Right lung (tissue), 10 donors: Measurements from ENCODE around the gene ARL6IP1. TPM values are rescaled to one million over a fixed set of nuclear protein-coding genes. Genes with fewer than 3 reads are reported as not detected.
A peak's percentile ranks its signal among the peaks of the same experiment; 100 is the strongest.

Source experiments
- DNase-seq, 2 donors: peaks; one replicate each; pipeline ENCODE4 v3.0.0-alpha.2; 2013
- long read RNA-seq, 8 donors: transcript quantifications; one replicate each; lab custom pipeline, GENCODE V29; 2026
- polyA plus RNA-seq, 5 donors: library from polyadenylated mRNA; unstranded; fragments of 120-200 nt; gene quantifications; one replicate each; pipeline versions ENCODE4 v1.2.1 to v1.2.3, GENCODE V29; 2013; ENCODE audit warnings: inconsistent platforms in 1 of 5, low replicate concordance in 1 of 5; ENCODE audit not compliant: insufficient read length in 5 of 5, insufficient read depth in 1 of 5

ARL6IP1 gene
- polyA plus RNA-seq: 100 to 1,000 TPM; 188 to 431 (median 269) TPM
- long read RNA-seq, donor 1, transcript ARL6IP1-201 (6 exons, 2,409 nt): major isoform, 175 of 225 reads
- long read RNA-seq, donor 1, transcript ARL6IP1-207 (3 exons, 581 nt): minor isoform, 6 of 225 reads
- long read RNA-seq, donor 1, transcript ARL6IP1-206 (2 exons, 806 nt): minor isoform, 6 of 225 reads
- long read RNA-seq, donor 1, partial matches to known transcripts: 28 of 225 reads
- long read RNA-seq, donor 1, other reads (novel, unspliced or antisense): 7 of 225 reads
- long read RNA-seq, donor 2, transcript ARL6IP1-201 (6 exons, 2,409 nt): major isoform, 132 of 158 reads
- long read RNA-seq, donor 2, partial matches to known transcripts: 16 of 158 reads
- long read RNA-seq, donor 2, other reads (novel, unspliced or antisense): 7 of 158 reads
- long read RNA-seq, donor 3, transcript ARL6IP1-206 (2 exons, 806 nt): minor isoform, 7 of 134 reads
- long read RNA-seq, donor 3, transcript ARL6IP1-201 (6 exons, 2,409 nt): major isoform, 101 of 134 reads
- long read RNA-seq, donor 3, partial matches to known transcripts: 17 of 134 reads
- long read RNA-seq, donor 3, other reads (novel, unspliced or antisense): 6 of 134 reads
- long read RNA-seq, donor 4, transcript ARL6IP1-201 (6 exons, 2,409 nt): major isoform, 76 of 82 reads
- long read RNA-seq, donor 4, partial matches to known transcripts: 0 of 82 reads
- long read RNA-seq, donor 4, other reads (novel, unspliced or antisense): 0 of 82 reads
- long read RNA-seq, donor 5, transcript ARL6IP1-207 (3 exons, 581 nt): minor isoform, 10 of 366 reads
- long read RNA-seq, donor 5, transcript ARL6IP1-206 (2 exons, 806 nt): minor isoform, 9 of 366 reads
- long read RNA-seq, donor 5, transcript ARL6IP1-201 (6 exons, 2,409 nt): major isoform, 283 of 366 reads
- long read RNA-seq, donor 5, transcript ARL6IP1-208 (4 exons, 778 nt): minor isoform, 9 of 366 reads
- long read RNA-seq, donor 5, partial matches to known transcripts: 49 of 366 reads
- long read RNA-seq, donor 5, other reads (novel, unspliced or antisense): 6 of 366 reads
- long read RNA-seq, donor 6, transcript ARL6IP1-201 (6 exons, 2,409 nt): major isoform, 122 of 140 reads
- long read RNA-seq, donor 6, partial matches to known transcripts: 13 of 140 reads
- long read RNA-seq, donor 6, other reads (novel, unspliced or antisense): 0 of 140 reads
- long read RNA-seq, donor 7, transcript ARL6IP1-201 (6 exons, 2,409 nt): major isoform, 168 of 183 reads
- long read RNA-seq, donor 7, partial matches to known transcripts: 0 of 183 reads
- long read RNA-seq, donor 7, other reads (novel, unspliced or antisense): 6 of 183 reads
- long read RNA-seq, donor 8, transcript ARL6IP1-201 (6 exons, 2,409 nt): major isoform, 69 of 87 reads
- long read RNA-seq, donor 8, partial matches to known transcripts: 13 of 87 reads
- long read RNA-seq, donor 8, other reads (novel, unspliced or antisense): 0 of 87 reads

DNA sequence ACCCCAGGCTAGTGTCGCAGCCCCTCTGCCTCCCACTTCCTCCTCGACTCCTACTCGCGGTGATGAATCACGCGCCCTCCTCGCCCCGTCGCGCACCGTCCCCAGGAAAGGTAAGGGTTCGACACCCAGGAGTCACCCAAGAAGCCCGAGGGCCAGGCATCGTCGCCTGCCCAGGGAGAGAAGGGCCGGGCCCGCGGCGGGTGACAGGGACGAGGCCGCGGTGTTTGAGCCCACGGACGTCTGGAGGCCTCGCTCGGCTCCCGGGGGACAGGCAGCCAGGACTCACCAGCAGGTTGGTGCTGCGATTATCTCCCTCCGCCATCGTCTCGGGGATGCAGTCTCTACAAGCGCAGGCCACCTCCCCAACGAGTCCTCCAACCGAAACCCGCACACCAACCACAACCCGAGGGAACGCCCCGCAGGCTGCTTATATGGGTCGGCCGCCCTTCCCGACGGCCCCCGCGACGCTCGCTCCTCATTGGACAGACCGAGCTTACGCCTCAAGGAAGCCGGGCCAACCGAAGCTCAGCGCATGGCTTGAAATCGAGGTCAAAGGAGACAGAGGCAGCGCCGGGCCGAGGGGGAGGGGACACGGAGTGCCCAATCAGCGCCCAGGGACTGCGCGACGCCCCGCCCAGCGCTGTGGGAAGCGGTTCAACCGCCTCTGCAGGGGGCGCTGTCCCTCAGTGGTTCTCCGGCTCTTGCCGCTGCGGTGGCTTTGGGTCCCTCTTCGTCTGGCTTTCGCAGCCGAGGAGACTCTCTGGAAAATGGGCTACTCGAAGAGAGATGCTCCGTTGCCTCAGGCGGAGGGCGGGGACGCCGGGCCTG, at the start of gene ARL6IP1:
Gene ARL6IP1, minus strand, starts transcription at position 405 of the 828 bp plus-strand sequence. Its CDS starts 83 bp downstream, at position 322.
- peak; percentile 99 for DNase-seq

DNA sequence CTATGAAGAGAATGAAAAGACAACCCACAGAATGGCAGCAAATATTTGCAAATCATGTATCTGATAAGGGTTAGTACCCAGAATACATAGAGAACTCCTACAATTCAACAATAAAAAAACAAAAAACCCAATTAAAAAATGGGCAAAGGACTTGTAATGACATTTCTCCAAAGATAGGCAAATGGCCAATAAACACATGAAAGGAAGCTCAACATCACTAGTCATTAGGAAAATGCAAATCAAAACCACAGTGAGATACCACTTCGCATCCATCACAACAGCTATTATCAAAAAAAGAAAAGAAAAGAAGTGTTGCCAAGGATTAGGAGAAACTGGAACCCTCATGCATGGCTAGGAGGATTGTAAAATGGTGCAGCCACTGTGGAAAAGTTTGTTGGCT, 45.1 kb upstream of the ARL6IP1 start:
- DNase-seq: no peak

DNA sequence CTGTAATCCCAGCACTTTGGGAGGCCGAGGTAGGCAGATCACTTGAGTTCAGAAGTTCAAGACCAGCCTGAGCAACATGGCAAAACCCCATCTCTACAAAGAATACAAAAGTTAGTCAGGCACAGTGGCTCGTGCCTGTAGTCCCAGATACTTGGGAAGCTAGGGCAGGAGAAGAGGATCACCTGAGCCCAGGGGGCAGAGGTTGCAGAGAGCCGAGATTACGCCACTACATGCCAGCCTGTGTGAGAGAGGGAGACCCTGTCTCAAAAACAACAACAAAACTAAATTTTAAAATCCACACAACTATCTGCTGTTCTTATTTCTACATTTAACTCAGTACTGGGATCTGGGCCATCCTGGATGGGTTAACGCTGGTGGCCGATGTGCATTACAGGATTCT, 41.2 kb upstream of the ARL6IP1 start:
- DNase-seq: no peak

DNA sequence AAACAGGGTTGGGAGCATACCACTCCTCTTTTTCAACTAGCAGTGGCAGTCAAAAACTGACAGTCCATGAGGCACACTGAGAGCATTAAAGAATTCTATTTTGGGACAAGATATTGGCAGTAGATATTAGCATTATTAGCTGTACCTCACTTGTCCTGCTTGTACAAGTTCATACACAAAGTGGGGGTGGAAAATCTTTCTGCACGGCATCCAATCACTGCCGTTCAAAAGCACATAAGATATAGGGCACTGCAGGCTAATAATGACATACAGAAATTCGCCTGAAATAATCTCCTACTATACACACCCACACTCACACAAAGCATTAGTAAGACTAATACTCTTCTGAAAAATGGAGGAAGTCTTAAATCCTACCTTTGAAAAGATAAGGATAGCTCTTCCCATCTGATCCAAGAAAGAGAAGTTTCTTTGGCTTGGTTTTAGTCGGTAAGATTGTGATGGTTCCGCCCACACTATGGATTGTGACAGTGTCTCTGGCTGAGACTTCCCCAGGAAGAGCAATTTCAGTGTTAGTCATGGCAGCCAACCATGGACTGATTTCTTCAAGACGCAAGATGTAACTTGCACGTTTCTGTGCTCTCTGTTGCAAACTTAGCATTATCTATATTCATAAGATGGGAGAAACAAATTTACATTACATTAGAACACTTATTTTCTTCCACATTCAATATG, 40.6 kb upstream of the ARL6IP1 start:
- no peak for DNase-seq

GRCh38 chr16:18839555-18839954, 38.2 kb upstream of the ARL6IP1 start:
- peak; percentile 4 to 6 for DNase-seq

DNA sequence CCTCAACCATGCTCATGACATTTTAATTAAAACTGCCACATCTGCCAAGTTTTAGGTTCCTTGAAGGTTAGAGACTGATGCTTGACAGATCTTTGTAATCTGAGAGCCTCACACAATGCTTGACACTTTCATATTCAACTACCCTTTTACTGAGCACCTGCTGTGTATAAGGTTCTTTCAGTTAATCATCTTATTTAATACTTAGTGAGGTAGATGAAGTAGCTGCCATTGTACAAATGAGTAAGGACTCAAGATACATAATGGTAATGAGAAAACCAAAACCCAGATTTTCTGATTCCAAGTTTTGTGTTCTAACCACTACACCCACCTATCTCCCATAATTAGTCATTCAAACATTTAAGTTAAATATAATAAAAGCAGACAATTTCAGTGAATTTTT, 35.4 kb upstream of the ARL6IP1 start:
- DNase-seq: no peak

GRCh38 chr16:18834864-18835263, 33.5 kb upstream of the ARL6IP1 start:
- DNase-seq: no peak

GRCh38 chr16:18833707-18834505, 32.6 kb upstream of the ARL6IP1 start:
- DNase-seq: no peak

- DNase-seq: no peak
Measured at GRCh38 chr16:18832613-18833012, 31.3 kb upstream of the ARL6IP1 start.

DNA sequence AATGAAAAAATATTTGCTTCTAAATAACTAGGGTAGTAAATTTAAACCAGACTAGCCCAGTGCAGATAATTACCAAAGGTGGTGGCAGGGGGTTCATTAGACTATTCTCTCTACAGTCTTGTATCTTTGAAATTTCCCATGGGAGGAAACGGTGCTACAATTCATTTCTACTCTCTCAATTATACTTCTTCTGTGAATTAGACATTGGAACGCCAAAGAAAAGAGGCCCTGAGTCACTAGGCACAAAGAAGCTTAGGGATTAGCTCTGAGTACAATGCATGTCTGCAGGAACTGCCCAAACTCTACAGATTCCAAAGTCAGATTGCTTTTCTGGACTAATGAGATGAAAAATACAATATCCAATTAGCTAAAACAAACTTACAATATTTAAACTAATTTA, 30.7 kb upstream of the ARL6IP1 start:
- DNase-seq: no peak

- DNase-seq: no peak
Measured at GRCh38 chr16:18829251-18829650, 27.9 kb upstream of the ARL6IP1 start.

- DNase-seq: no peak
Measured at GRCh38 chr16:18827890-18828289, 26.5 kb upstream of the ARL6IP1 start.

- DNase-seq: no peak
Measured at GRCh38 chr16:18816286-18816685, 14.9 kb upstream of the ARL6IP1 start.

GRCh38 chr16:18811925-18812324, 10.6 kb upstream of the ARL6IP1 start:
- no peak for DNase-seq

DNA sequence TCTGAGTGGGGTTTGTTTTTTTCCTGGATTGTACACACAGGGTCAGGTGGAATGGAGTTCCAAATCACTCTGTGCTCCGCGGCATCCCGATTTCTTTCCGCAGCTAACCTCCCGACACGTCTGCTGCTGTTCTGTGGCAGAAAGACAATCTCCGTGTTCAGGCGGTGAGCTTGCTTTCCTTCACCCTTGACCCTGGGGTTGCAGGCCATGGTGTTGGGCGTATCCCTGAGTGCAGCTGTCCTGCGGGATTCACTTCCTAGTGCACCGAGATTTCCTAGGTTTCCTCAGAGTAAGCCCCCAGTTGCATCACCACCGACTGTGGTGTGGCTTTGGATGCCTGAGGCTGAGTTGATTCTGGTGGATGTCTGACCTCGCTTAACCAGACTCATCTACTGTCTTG, 7.8 kb upstream of the ARL6IP1 start:
- no peak for DNase-seq

GRCh38 chr16:18805257-18805773, 4.0 kb upstream of the ARL6IP1 start:
- DNase-seq: no peak

- no peak for DNase-seq
Measured at GRCh38 chr16:18804540-18804939, 3.2 kb upstream of the ARL6IP1 start.

DNA sequence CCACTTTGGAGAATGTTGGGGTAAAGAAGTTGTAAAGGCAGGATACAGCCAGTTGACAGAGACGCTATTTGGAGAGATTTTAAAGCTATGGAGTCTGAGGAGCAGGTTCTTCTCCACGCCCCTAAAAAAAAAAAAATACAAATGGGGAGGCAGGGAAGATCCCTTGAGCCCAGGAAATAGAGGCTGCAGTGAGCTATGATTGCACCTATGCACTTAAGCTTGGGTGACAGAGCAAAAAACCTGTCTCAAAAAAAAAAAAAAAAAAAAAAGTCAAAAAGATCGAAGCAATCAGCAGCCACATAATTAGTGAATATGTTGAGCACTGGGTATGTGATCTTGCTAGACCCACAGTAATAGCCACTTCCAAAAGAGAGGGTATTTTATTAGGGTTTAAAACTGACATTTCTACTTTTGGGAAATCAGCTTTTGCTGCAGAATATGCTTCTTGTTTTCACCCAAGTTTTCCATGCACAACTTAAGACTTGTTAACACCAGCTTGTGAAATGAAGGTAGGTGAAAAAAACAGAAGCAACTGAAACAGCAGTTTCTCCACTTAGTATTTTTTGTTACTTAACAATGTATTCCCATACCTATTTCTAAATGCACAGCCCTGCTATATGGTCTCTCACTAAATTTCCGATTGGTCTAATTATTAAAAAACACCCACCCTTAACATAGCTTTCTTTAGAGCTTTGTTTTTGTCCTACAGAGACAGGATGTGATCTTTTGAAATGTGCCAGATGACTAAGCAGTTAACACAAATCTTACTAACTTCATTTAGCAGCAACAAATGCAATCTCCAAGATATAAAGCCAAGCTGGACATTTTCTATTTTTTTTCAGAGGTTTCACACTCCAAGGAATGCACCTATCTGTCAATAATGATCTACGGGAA, 2.5 kb upstream of the ARL6IP1 start:
- no peak for DNase-seq
